PFSK-1 (cell line): ENCODE measurements around the gene PDCD11.

Source experiments
- POLR2AphosphoS5 ChIP-seq: IDR thresholded peaks from 2 replicates; pipeline ENCODE4 v1.6.1; 2012; ENCODE audit warnings: low read depth, mild to moderate bottlenecking, control low read depth, low read length, moderate library complexity
- TAF1 ChIP-seq: IDR thresholded peaks from 2 replicates; pipeline ENCODE4 v1.6.1; 2012; ENCODE audit warnings: low read length, control low read depth, borderline replicate concordance; ENCODE audit not compliant: insufficient read depth
- TF ChIP-seq, protein P1 (sequence below), 2 experiments: IDR thresholded peaks; 2 replicates each; pipeline versions ENCODE4 v1.6.1 to v1.8.0; 2011 to 2012; ENCODE audit warnings: low read depth in 2 of 2, low read length in 2 of 2, control low read depth in 1 of 2, inconsistent platforms in 1 of 2, mild to moderate bottlenecking in 1 of 2, moderate library complexity in 1 of 2; ENCODE audit not compliant: insufficient read depth in 1 of 2

DNA sequence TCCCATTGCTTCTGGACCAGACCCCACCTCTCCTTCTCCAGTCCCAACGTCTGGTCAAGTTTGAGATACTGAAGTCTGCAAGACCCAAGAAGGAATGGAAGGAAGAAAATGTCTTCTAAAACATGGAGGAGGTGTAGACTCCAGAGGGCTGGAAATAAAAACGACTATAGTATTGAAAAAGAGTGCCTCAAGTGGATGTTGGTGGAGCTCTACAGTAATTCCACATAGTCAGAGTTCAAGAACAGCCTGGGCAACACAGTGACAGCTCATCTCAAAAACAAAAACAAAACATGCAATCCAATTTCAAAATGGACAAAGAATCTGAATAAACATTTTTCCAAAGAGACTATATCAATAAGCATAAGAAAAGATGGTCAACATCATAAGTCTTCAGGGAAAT is 43.1 kb upstream of the PDCD11 start:
- TF ChIP-seq, protein P1, sequence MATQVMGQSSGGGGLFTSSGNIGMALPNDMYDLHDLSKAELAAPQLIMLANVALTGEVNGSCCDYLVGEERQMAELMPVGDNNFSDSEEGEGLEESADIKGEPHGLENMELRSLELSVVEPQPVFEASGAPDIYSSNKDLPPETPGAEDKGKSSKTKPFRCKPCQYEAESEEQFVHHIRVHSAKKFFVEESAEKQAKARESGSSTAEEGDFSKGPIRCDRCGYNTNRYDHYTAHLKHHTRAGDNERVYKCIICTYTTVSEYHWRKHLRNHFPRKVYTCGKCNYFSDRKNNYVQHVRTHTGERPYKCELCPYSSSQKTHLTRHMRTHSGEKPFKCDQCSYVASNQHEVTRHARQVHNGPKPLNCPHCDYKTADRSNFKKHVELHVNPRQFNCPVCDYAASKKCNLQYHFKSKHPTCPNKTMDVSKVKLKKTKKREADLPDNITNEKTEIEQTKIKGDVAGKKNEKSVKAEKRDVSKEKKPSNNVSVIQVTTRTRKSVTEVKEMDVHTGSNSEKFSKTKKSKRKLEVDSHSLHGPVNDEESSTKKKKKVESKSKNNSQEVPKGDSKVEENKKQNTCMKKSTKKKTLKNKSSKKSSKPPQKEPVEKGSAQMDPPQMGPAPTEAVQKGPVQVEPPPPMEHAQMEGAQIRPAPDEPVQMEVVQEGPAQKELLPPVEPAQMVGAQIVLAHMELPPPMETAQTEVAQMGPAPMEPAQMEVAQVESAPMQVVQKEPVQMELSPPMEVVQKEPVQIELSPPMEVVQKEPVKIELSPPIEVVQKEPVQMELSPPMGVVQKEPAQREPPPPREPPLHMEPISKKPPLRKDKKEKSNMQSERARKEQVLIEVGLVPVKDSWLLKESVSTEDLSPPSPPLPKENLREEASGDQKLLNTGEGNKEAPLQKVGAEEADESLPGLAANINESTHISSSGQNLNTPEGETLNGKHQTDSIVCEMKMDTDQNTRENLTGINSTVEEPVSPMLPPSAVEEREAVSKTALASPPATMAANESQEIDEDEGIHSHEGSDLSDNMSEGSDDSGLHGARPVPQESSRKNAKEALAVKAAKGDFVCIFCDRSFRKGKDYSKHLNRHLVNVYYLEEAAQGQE (IDR thresholded peaks at IDR 0.05; ENCODE audit: insufficient read depth in 1 of 2, low read depth in 2 of 2, low read length in 2 of 2): no peak
- TF ChIP-seq POLR2AphosphoS5 (no peak), TAF1 (no peak)
